SJCRH30 (cell line): ENCODE data around the gene LELP1. TPM values are rescaled to one million over a fixed set of nuclear protein-coding genes. Genes with fewer than 3 reads are reported as not detected.
A peak's percentile ranks its signal among the peaks of the same experiment; 100 is the strongest.
"Not testable (repeated sequence)": the region's sequence is repeated elsewhere in the genome, so short reads cannot be mapped to it uniquely, and the experiment has no call there.

ENCODE experiments used
- DNase-seq, 2 experiments: peaks; one replicate each; pipeline ENCODE4 v3.0.0-alpha.2; 2015 to 2020
- H3K27ac ChIP-seq: fragments of 250-450 bp; sonication (Bioruptor Pico); 2 replicates; pipeline ENCODE4 v1.5.1; 2020; ENCODE audit warnings: mild to moderate bottlenecking, moderate library complexity
- H3K27me3 ChIP-seq: fragments of 250-450 bp; sonication (Bioruptor Pico); 2 replicates; pipeline ENCODE4 v1.5.1; 2020; ENCODE audit warnings: mild to moderate bottlenecking, moderate library complexity
- H3K36me3 ChIP-seq: fragments of 250-450 bp; sonication (Bioruptor Pico); 2 replicates; pipeline ENCODE4 v1.5.1; 2020; ENCODE audit warnings: mild to moderate bottlenecking, moderate library complexity
- H3K4me1 ChIP-seq: fragments of 250-450 bp; sonication (Bioruptor Pico); 2 replicates; pipeline ENCODE4 v1.5.1; 2020; ENCODE audit warnings: mild to moderate bottlenecking, moderate library complexity
- H3K4me3 ChIP-seq: fragments of 250-450 bp; sonication (Bioruptor Pico); 2 replicates; pipeline ENCODE4 v1.5.1; 2020; ENCODE audit warnings: mild to moderate bottlenecking, moderate library complexity
- H3K9me3 ChIP-seq: fragments of 250-450 bp; sonication (Bioruptor Pico); replicated peaks from 2 replicates; pipeline ENCODE4 v1.5.1; 2020; ENCODE audit warnings: mild to moderate bottlenecking, moderate library complexity
- total RNA-seq: library from RNA; depleted of rRNA; stranded (reverse); fragments of >200 nt; shearing (Covaris generic); gene quantifications from 2 replicates; pipeline ENCODE4 v1.2.3, GENCODE V29; 2014; rRNA removed

The LELP1 gene
- total RNA-seq: not detected in 2 replicates

DNA sequence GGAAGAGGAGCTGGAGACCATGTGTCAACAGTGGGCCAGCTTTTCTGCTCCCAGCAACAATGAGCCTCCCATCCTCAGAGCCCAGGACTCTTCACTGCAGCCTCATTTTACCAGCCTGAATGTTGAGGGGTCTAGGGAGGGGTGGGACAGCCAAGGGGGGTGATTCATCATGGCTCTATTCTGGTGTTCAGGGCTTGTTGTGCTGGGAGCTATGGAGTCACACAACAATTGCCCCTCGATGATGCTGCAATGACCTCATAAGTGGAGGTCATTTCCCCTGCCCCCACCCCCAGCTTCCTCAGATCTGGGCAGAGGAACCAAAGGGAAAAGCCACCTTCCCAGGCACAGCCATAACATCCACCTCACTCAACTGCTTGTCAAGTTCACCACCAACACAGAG is at the start of gene LELP1:
Gene LELP1, plus strand, starts transcription at position 301 of the 400 bp plus-strand sequence. CDS start 1,278 bp downstream, outside the sequence.
- Histone ChIP-seq H3K27ac (no peak within 1 kb of the TSS), H3K27me3 (no peaks in the 10 kb centered on the region), H3K4me1 (no peaks in the 10 kb centered on the region), H3K4me3 (no peak within 1 kb of the TSS), H3K36me3 (no peaks in the 10 kb centered on the region), H3K9me3 (no peaks in the 10 kb centered on the region)
- DNase-seq: no peak

DNA sequence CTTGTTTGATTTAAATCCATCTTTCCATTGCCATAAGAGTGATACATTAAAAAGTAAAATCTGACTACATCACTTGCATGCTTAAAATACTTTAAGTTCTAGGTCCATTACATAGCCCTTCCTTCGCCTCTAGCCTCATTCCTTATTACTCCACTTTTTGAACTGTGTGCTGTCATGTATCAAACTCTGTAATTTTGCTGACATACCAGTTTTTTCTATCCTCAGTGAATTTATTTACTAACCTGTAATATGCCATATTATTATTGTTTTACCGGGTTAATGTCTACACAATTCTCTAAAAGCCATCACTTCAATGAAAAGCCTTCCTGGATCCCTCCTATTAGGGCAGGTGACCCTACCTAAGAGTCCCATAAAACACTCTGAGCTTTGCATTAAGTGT is 47.7 kb upstream of the LELP1 start:
- Histone ChIP-seq H3K9me3 (no peaks in the 10 kb centered on the region), H3K4me3 (no peak overlapping the region), H3K27me3 (no peaks in the 10 kb centered on the region), H3K27ac (no peak overlapping the region), H3K4me1 (no peaks in the 10 kb centered on the region), H3K36me3 (no peaks in the 10 kb centered on the region)
- DNase-seq: no peak

DNA sequence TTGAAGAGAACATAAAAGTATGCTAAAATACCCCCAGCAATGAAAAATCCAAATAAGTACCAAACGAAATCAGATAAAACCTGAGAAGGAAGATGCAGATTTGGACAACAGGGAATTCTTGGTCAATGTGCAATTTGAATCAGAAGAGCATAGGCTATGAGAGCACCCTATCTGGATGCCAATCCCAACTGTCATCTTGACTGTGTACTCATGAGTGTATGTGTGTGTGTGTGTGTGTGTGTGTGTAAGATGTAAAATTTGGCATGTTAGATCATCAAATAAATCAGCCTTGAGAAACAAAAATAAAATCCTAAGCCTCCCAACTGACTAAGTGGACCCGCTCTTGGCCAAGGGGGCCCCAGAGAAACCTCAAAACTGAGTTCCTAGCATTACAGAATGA is 34.5 kb upstream of the LELP1 start:
- H3K4me1 ChIP-seq: no peaks in the 10 kb centered on the region
- H3K4me3 ChIP-seq: no peak overlapping the region
- H3K36me3 ChIP-seq: no peaks in the 10 kb centered on the region
- no peak for DNase-seq
- H3K27ac ChIP-seq: no peak overlapping the region
- no peaks in the 10 kb centered on the region for H3K27me3 ChIP-seq
- no peaks in the 10 kb centered on the region for H3K9me3 ChIP-seq

- H3K27ac ChIP-seq: no peak overlapping the region
- H3K4me1 ChIP-seq: no peaks in the 10 kb centered on the region
- H3K9me3 ChIP-seq: no peaks in the 10 kb centered on the region
- H3K36me3 ChIP-seq: no peaks in the 10 kb centered on the region
- no peaks in the 10 kb centered on the region for H3K27me3 ChIP-seq
- no peak overlapping the region for H3K4me3 ChIP-seq
- DNase-seq: no peak
Measured at GRCh38 chr1:153174624-153175023, 28.6 kb upstream of the LELP1 start.

- Histone ChIP-seq H3K36me3 (no peaks in the 10 kb centered on the region), H3K4me1 (no peaks in the 10 kb centered on the region), H3K9me3 (no peaks in the 10 kb centered on the region), H3K4me3 (no peak overlapping the region), H3K27me3 (no peaks in the 10 kb centered on the region), H3K27ac (no peak overlapping the region)
- no peak for DNase-seq
Measured at GRCh38 chr1:153178922-153179321, 24.3 kb upstream of the LELP1 start.

DNA sequence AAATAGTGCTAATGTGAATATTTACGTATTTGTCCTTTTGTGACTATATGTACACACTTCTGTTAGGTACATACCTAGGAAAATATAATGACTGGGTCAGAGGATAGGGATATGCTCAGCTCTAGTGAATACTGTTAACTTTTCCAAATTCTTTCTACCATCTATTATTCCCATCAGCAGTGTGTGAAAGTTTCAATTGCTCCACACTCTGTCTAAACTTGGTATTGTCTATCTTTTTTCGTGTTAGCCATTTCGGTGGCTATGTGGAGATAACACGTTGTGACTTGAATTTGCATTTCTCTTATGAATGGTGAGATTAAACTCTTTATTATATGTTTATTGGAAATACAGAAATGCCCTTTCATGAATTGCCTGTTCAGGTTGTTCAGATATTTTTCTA is 22.7 kb upstream of the LELP1 start:
- Histone ChIP-seq H3K4me1 (no peaks in the 10 kb centered on the region), H3K9me3 (no peaks in the 10 kb centered on the region), H3K27me3 (no peaks in the 10 kb centered on the region), H3K27ac (no peak overlapping the region), H3K4me3 (no peak overlapping the region), H3K36me3 (no peaks in the 10 kb centered on the region)
- no peak for DNase-seq

DNA sequence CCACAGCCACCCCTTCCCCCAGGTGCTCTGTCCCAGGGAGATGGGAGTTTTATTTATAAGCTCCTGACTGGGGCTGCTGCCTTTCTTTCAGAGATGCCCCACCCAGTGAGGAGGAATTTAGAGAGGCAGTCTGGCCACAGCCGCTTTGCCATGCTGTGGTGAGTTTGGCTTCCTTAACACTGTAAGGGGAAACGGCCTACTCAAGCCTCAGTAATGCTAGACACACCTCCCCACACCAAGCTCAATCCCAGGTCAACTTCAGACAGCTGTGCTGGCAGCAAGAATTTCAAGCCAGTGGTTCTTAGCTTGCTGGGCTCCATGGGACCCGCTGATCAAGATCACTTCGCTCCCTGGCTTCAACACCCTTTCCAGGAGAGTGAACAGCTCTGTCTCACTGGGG is 14.9 kb upstream of the LELP1 start:
- not testable (repeated sequence) for DNase-seq, H3K4me1 ChIP-seq, H3K36me3 ChIP-seq, H3K27ac ChIP-seq, H3K4me3 ChIP-seq, H3K27me3 ChIP-seq, H3K9me3 ChIP-seq

DNA sequence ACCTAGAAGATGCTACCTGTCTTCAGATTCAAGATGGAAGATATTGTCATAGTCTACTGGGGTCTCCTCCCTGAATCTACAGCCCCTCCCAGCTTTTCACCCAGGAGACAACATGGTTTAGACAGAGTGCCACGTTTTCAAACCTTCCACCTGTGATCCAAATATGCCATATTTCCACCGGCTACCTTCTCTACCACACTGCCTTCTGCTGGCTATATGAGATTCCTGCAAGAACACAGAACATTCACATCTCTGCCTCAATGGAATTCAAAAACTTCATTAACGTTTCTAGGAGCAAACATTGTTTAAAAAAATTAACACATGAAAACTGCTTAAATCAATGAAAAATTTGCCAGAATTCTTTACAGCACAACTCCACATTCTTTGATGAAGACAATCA is 12.9 kb upstream of the LELP1 start:
- H3K36me3 ChIP-seq: no peaks in the 10 kb centered on the region
- no peaks in the 10 kb centered on the region for H3K27me3 ChIP-seq
- no peak overlapping the region for H3K4me3 ChIP-seq
- H3K27ac ChIP-seq: no peak overlapping the region
- no peaks in the 10 kb centered on the region for H3K9me3 ChIP-seq
- H3K4me1 ChIP-seq: no peaks in the 10 kb centered on the region
- peak in 1 of 2 experiments; percentile 26 for DNase-seq

DNA sequence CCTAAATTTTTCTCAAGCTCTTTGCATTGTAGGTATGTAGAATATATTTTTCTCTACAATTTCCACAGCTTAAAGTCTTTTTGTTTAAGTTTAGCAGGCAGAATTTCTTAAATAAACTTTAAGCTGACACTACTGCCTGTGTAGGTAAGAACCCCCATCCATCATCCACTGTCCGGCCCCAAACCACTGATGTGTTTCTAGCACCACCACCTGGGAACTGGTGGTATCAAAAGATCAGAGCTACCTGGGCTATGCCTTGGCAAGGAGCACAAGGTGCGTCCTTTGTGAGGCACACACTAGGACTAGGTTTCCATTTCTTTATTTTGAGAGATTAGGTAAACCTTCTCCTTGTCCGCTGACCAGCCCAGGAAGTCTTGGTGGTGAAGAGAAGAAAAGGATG is 10.5 kb upstream of the LELP1 start:
- H3K4me3 ChIP-seq: no peak overlapping the region
- no peaks in the 10 kb centered on the region for H3K36me3 ChIP-seq
- H3K27ac ChIP-seq: no peak overlapping the region
- no peaks in the 10 kb centered on the region for H3K9me3 ChIP-seq
- peak; percentile 10 to 33 for DNase-seq
- H3K4me1 ChIP-seq: no peaks in the 10 kb centered on the region
- H3K27me3 ChIP-seq: no peaks in the 10 kb centered on the region

- Histone ChIP-seq H3K9me3 (no peaks in the 10 kb centered on the region), H3K4me3 (no peak overlapping the region), H3K27ac (no peak overlapping the region), H3K27me3 (no peaks in the 10 kb centered on the region), H3K4me1 (no peaks in the 10 kb centered on the region), H3K36me3 (no peaks in the 10 kb centered on the region)
- no peak for DNase-seq
Measured at GRCh38 chr1:153194331-153195050, 8.7 kb upstream of the LELP1 start.

GRCh38 chr1:153195216-153195615 is 8.0 kb upstream of the LELP1 start:
- Histone ChIP-seq H3K27ac (no peak overlapping the region), H3K4me3 (no peak overlapping the region), H3K4me1 (no peaks in the 10 kb centered on the region), H3K9me3 (no peaks in the 10 kb centered on the region), H3K27me3 (no peaks in the 10 kb centered on the region), H3K36me3 (no peaks in the 10 kb centered on the region)
- DNase-seq: no peak

GRCh38 chr1:153202006-153202405 is 1.2 kb upstream of the LELP1 start:
- DNase-seq: no peak
- Histone ChIP-seq H3K27me3 (no peaks in the 10 kb centered on the region), H3K36me3 (no peaks in the 10 kb centered on the region), H3K4me1 (no peaks in the 10 kb centered on the region), H3K9me3 (no peaks in the 10 kb centered on the region), H3K27ac (no peak overlapping the region), H3K4me3 (no peak overlapping the region)

GRCh38 chr1:153206631-153207030 is 3.4 kb downstream of the LELP1 start:
- Histone ChIP-seq H3K36me3 (no peaks in the 10 kb centered on the region), H3K27me3 (no peaks in the 10 kb centered on the region), H3K4me1 (no peaks in the 10 kb centered on the region)

GRCh38 chr1:153210206-153210605 is 7.0 kb downstream of the LELP1 start:
- no peak overlapping the region for H3K4me3 ChIP-seq
- H3K4me1 ChIP-seq: no peaks in the 10 kb centered on the region
- H3K9me3 ChIP-seq: no peaks in the 10 kb centered on the region
- H3K27ac ChIP-seq: no peak overlapping the region
- DNase-seq: no peak
- no peaks in the 10 kb centered on the region for H3K27me3 ChIP-seq
- no peaks in the 10 kb centered on the region for H3K36me3 ChIP-seq

More at GRCh38 chr1:153206631-153207030, 3.4 kb downstream of the LELP1 start:
- H3K9me3 ChIP-seq: no peaks in the 10 kb centered on the region
- no peak overlapping the region for H3K4me3 ChIP-seq
- no peak overlapping the region for H3K27ac ChIP-seq
- no peak for DNase-seq

- no peak for DNase-seq
- Histone ChIP-seq H3K27ac (no peak overlapping the region), H3K36me3 (no peaks in the 10 kb centered on the region), H3K4me3 (no peak overlapping the region), H3K27me3 (no peaks in the 10 kb centered on the region), H3K4me1 (no peaks in the 10 kb centered on the region), H3K9me3 (no peaks in the 10 kb centered on the region)
Measured at GRCh38 chr1:153212201-153212600, 9.0 kb downstream of the LELP1 start.

GRCh38 chr1:153213519-153213918 is 10.3 kb downstream of the LELP1 start:
- DNase-seq: no peak
- H3K4me1 ChIP-seq: no peaks in the 10 kb centered on the region
- H3K36me3 ChIP-seq: no peaks in the 10 kb centered on the region
- H3K27me3 ChIP-seq: no peaks in the 10 kb centered on the region
- H3K27ac ChIP-seq: no peak overlapping the region
- H3K9me3 ChIP-seq: no peaks in the 10 kb centered on the region
- H3K4me3 ChIP-seq: no peak overlapping the region
